Posterior vena cava (tissue), 2 donors: ENCODE results near the gene CFP. TPM values are rescaled to one million over a fixed set of nuclear protein-coding genes. Genes with fewer than 3 reads are reported as not detected.
"Not testable (repeated sequence)": the region's sequence is repeated elsewhere in the genome, so short reads cannot be mapped to it uniquely, and the experiment has no call there.

Experiments used
- DNase-seq: peaks from one replicate; pipeline ENCODE4 v3.0.0-alpha.2; 2020; ENCODE audit warnings: low spot score
- intact Hi-C, 2 donors: fragments of 100-400 bp; cut with DNase I; formaldehyde crosslinking; loops; one replicate each; pipeline versions ENCODE4 v1.14.1 to v1.14.2; 2022 to 2023
- long read RNA-seq, 2 donors: library from polyadenylated mRNA; unstranded; transcript quantifications; one replicate each; pipeline ENCODE4 v2.0.0, GENCODE V29; 2020 to 2021
- total RNA-seq, 2 donors: library from RNA; stranded (reverse); fragmentation: NEBNext Ultra II Directional; extraction: Animal tissue kit (Norgen Biotek cat#: 25700); gene quantifications; one replicate each; pipeline ENCODE4 v1.2.1, GENCODE V29; 2021
- donor health status: DM: yes; HTN: yes; CAD: no.
- donor health status: DM: yes; HTN: yes; CAD: no.

The CFP gene
- 1 to 10 TPM; 3.2 to 10.0 TPM for total RNA-seq
- long read RNA-seq, donor 1, partial matches to known transcripts = 0 of 4 reads
- long read RNA-seq, donor 1, other reads (novel, unspliced or antisense) = 1 of 4 reads
- long read RNA-seq, donor 2, transcript CFP-203 (9 exons, 1,592 nt) = major isoform, 14 of 15 reads
- long read RNA-seq, donor 2, partial matches to known transcripts = 0 of 15 reads
- long read RNA-seq, donor 2, other reads (novel, unspliced or antisense) = 0 of 15 reads

DNA sequence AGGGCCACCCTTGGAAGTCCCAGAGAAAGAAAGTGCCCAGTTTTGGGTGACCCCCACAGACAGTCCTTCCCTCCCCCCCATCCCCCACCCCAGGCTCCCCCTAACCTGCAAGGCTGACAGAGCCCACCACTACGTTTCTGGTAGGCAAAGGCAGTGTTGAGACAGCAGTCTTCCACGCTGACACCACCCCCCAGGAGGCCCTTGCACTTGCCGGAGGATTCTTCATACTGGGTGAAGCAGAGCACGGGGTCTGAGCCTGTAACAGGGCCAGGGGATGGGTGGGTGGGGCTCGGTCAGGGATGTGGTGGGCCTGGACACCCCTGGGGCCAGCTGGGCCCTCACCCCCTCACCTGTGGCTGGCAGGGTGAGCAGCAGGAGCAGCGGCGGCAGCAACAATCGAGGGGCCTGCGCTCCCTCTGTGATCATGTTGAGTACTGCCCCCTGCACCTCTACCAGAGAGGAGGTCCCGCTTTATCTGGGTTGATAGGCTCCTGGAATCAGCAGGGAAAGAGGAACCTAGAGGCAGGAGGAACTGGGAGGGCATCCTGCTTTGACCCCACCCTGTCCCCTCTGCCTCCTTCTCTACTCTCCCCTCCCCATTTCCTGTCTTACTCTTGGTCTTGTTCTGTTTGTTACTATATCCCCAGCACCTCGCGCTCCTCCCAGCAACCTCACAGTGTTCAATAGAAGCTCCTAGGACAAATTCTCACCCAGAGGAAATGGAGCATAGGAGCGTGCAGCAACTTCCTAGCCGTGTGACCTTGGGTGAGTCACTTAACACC is at the start of gene CFP:
CFP (minus strand) TSS at position 512 of the 782 bp plus-strand sequence; CDS start at position 426, 86 bp downstream.
- intact Hi-C loops = no loop called here
- no peak for DNase-seq

GRCh38 chrX:47675959-47676859 is 46.5 kb upstream of the CFP start:
- DNase-seq, intact Hi-C loops: not testable (repeated sequence)

GRCh38 chrX:47674776-47675175 is 45.0 kb upstream of the CFP start:
- intact Hi-C loops = no loop called here
- no peak for DNase-seq

DNA sequence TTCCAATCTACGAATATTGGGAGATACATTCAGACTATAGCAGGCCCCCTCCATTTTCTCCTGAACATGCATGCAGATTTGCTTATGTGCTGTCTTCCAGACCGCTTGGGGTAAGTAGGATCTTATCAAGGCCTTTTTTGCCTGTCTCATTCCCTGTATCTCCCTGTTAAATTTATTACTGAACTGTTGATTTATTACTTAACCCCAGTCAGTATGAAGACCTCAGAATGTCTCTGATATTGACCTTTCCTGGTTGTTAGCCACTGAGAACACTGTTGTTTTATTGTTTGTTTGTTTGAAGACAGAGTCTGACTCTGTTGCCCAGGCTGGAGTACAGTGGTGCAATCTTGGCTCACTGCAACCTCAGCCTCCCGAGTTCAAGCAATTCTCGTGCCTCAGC is 36.1 kb upstream of the CFP start:
- intact Hi-C loops, DNase-seq: not testable (repeated sequence)

- no peak for DNase-seq
- intact Hi-C loops = no loop called here
These were observed 35.0 kb upstream of the CFP start for GRCh38 chrX:47664737-47665136.

DNA sequence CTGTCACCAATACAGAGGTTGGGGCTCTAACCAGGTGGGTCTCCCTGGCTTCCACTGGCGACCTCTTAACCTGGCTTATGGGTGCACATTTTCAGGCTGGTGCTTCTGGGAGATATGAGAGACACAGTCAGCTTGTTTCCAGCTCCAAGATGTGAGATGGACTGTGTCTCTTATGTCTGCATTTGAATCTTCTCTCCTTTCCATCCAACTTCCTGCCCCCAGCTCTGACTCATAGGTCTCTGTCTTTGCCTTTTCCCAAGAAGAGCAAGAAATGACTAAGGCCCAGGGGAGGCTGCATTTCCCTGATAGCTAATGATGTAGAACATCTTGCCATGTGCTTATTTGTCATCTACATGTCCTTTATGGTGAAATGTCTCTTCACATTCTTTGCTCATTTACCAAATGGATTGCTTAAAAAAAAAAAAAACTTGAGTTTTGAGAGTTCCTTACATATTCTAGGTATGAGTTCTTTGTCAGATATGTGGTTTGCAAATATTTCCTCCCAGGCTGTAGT is 32.5 kb upstream of the CFP start:
- intact Hi-C loops = no loop called here

DNA sequence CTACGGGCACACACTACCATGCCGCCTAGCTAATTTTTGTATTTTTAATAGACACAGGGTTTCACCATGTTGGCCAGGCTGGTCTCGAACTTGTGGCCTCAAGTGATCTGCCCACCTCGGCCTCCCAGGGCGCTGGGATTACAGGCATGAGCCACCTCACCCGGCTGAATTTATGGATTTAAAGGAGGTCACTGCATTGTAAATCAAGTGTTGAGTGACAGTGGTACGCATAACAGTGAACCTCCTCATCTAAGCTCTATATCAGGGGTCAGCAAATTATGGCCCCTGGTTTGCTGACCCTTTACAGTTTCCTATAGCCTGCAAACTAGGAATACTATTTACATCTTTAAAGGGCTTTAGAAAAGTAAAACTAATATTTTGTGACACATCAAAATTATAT is 31.8 kb upstream of the CFP start:
- intact Hi-C loops = no loop called here
- no peak for DNase-seq

More for the DNA sequence above, 32.5 kb upstream of the CFP start:
- DNase-seq = no peak

DNA sequence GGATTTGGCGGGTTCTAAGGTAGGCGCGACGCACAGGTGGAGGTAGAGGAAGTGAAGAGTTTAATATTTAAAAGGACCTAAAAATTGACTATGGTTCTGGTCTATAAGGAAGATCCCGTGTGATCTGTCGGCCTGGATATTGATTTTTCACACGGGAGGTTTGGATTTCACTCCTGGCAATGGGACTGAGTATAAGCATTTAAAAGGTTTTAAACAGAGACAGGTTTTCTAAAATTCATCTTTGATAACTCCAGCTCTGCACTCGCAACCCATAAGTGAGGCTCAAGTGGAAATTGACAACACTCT is 29.6 kb upstream of the CFP start:
- intact Hi-C loops = no loop called here
- DNase-seq = no peak

GRCh38 chrX:47658684-47659420 is 29.1 kb upstream of the CFP start, which contains the start of gene UXT:
TSS of gene UXT (minus strand) at chrX:47659180. CDS start at chrX:47658927, 253 bp downstream.
- peak; percentile 98 for DNase-seq
- intact Hi-C loops = no loop called here

DNA sequence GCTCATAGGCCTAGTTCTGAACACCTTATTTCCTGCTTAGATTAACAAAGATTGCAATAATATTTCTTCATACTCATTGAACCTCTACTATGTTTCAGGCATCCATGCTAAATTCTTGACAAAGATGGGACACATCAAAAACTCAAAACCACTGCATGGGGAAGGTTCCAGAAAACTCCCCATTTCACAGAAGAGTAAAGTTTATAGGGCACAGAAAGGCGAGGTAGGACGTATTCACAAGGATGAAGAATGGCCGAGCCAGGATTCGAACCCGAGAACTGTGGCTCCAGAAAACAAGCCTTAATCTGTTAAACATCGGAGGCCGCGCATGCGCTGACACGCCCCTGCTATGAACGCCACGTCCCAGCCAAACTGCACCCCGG is 28.6 kb upstream of the CFP start:
- intact Hi-C loops = no loop called here
- no peak for DNase-seq

GRCh38 chrX:47651043-47651905 is 21.5 kb upstream of the CFP start:
- intact Hi-C loops = no loop called here
- DNase-seq = no peak

- intact Hi-C loops = no loop called here
- DNase-seq = peak; percentile 97
These were observed 20.7 kb upstream of the CFP start, which contains the start of gene ELK1 for GRCh38 chrX:47650164-47651042. TSS of gene ELK1 (minus strand) at chrX:47650563. CDS start at chrX:47641441, 9,122 bp downstream.

GRCh38 chrX:47649781-47650163 is 20.0 kb upstream of the CFP start:
- no peak for DNase-seq
- intact Hi-C loops = no loop called here

DNA sequence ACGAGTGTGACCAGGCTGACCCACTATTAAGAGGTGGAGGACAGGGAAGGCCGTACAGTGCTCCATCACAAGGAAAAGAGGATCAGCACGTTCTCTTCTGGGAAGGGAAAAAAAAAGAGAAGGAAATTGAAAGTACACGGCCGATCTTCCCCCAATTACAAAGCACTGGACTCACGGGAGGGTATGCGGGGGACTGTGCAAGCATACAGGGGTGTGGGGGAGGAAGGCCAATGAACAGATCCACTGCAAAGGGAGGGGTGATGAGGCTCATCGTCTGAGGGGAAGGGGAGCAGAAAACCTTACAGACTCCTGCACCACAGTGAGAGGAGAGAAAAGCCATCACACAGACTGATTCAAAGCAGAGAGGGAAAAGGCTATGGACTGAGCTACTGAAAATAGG is 19.5 kb upstream of the CFP start:
- DNase-seq = no peak
- intact Hi-C loops = no loop called here

DNA sequence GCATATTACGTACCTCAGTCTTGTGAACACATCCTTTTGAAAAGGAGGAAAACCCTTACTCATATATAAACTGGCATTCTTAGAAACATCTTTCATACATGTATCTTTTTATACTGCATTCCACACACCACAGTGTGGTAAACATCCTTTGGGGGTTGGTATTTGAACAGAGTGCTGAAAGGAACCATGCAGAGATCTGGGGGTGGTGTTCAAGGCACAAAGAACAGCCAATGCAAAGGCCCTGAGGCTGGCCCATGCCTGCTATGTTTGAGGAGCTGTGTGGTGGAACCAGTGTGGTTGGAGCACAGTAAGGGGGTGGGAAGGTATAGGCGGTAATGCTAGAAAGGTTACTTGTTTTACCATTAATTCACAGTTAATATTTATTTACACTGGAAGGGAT is 18.6 kb upstream of the CFP start:
- no peak for DNase-seq

GRCh38 chrX:47646636-47647035 is 16.9 kb upstream of the CFP start:
- intact Hi-C loops = no loop called here

More for the DNA sequence above, 18.6 kb upstream of the CFP start:
- intact Hi-C loops = no loop called here

GRCh38 chrX:47645530-47645929 is 15.8 kb upstream of the CFP start:
- intact Hi-C loops = no loop called here
- no peak for DNase-seq

More at GRCh38 chrX:47646636-47647035, 16.9 kb upstream of the CFP start:
- DNase-seq = no peak
